Measurements from ENCODE around the gene WDR81. TPM values are rescaled to one million over a fixed set of nuclear protein-coding genes. Genes with fewer than 3 reads are reported as not detected.
A peak's percentile ranks its signal among the peaks of the same experiment; 100 is the strongest.

The WDR81 gene
- total and polyA plus RNA-seq, 12 donors: 4.9 to 88.8 (median 41.1) TPM

DNA sequence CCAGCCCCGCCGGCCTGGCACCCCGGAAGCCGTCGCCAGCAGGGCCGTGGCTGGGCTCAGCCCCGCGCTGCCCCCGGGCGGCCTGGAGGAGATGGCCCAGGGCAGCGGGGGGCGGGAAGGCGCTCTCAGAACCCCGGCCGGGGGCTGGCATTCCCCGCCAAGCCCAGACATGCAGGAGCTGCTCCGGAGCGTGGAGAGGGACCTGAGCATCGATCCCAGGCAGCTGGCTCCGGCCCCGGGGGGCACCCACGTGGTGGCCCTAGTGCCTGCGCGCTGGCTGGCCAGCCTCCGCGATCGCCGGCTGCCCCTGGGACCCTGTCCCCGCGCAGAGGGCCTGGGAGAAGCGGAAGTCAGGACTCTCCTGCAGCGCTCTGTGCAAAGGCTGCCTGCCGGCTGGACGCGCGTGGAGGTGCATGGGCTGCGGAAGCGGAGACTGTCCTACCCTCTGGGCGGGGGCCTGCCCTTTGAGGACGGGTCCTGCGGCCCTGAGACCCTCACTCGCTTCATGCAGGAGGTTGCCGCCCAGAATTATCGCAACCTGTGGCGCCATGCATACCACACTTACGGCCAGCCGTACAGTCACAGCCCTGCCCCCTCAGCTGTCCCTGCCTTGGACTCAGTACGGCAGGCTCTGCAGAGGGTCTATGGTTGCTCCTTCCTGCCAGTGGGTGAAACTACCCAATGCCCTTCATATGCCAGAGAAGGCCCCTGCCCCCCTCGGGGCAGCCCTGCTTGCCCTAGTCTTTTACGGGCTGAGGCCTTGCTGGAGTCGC is 551 bp downstream of the WDR81 start:
- no peak for TF ChIP-seq POLR2A (IDR thresholded peaks at IDR 0.05)
- TF ChIP-seq, protein P1, sequence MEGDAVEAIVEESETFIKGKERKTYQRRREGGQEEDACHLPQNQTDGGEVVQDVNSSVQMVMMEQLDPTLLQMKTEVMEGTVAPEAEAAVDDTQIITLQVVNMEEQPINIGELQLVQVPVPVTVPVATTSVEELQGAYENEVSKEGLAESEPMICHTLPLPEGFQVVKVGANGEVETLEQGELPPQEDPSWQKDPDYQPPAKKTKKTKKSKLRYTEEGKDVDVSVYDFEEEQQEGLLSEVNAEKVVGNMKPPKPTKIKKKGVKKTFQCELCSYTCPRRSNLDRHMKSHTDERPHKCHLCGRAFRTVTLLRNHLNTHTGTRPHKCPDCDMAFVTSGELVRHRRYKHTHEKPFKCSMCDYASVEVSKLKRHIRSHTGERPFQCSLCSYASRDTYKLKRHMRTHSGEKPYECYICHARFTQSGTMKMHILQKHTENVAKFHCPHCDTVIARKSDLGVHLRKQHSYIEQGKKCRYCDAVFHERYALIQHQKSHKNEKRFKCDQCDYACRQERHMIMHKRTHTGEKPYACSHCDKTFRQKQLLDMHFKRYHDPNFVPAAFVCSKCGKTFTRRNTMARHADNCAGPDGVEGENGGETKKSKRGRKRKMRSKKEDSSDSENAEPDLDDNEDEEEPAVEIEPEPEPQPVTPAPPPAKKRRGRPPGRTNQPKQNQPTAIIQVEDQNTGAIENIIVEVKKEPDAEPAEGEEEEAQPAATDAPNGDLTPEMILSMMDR (IDR thresholded peaks at IDR 0.05): peak in 2 of 6 experiments; percentile 14 to 31
- Histone ChIP-seq H3K9me3 (replicated peaks in 1 of 3) (no peaks in the 10 kb centered on the region), H3K4me3 (peak overlapping the region in 3 of 4 donors; percentile 41 to 98 (median 62)), H3K27ac (peak overlapping the region; percentile 51 to 94 (median 73)), H3K36me3 (replicated peaks in 1 of 2) (peaks cover 0 to 29% of the 10 kb centered on the region in 2 donors), H3K27me3 (no peaks in the 10 kb centered on the region), H3K4me1 (replicated peaks in 1 of 2) (peaks cover 9 to 41% of the 10 kb centered on the region in 2 donors)
- DNase-seq: peak in 2 of 7 donors; percentile 39 to 62
- WGBS, 4 donors: 10 to 61% (median 15%) methylated on average over 7 to 51 of the region's 51 CpGs; no CpG with 5 or more reads in 1 of the 4 donors
- intact Hi-C loops (cut with DNase I): loop anchor here (5.0 kb wide), 1 partner anchor 57 kb away; no protein-coding TSS in a partner anchor

DNA sequence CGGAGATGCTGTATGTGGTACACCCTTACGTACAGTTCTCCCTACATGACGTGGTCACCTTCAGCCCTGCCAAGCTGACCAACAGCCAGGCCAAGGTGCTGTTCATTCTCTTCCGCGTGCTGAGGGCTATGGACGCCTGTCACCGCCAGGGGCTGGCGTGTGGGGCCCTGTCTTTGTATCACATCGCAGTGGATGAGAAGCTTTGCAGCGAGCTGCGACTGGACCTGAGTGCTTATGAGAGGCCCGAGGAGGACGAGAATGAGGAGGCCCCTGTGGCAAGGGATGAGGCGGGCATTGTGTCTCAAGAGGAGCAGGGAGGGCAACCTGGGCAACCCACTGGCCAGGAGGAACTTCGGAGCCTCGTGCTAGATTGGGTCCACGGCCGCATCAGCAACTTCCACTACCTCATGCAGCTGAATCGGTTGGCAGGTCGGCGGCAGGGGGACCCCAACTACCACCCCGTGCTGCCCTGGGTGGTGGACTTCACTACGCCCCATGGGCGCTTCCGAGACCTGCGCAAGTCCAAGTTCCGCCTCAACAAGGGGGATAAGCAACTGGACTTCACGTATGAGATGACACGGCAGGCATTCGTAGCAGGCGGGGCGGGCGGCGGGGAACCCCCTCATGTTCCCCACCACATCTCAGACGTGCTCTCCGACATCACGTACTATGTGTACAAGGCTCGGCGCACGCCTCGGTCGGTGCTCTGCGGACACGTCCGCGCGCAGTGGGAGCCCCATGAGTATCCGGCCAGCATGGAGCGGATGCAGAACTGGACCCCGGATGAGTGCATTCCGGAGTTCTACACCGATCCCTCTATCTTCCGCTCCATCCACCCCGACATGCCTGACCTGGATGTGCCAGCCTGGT is 1.4 kb downstream of the WDR81 start:
- Histone ChIP-seq H3K9me3 (replicated peaks in 1 of 3) (no peaks in the 10 kb centered on the region), H3K27me3 (no peaks in the 10 kb centered on the region), H3K4me3 (peak overlapping the region in 1 of 4 donors; percentile 98), H3K27ac (peak overlapping the region in 1 of 5 donors; percentile 87), H3K36me3 (replicated peaks in 1 of 2) (peaks cover 0 to 29% of the 10 kb centered on the region in 2 donors), H3K4me1 (replicated peaks in 1 of 2) (peaks cover 12 to 44% of the 10 kb centered on the region in 2 donors)
- TF ChIP-seq POLR2A (IDR thresholded peaks at IDR 0.05): no peak
- TF ChIP-seq, protein P1 (IDR thresholded peaks at IDR 0.05): no peak
- DNase-seq: peak in 1 of 7 donors; percentile 60
- intact Hi-C loops (cut with DNase I): loop anchor here (5.0 kb wide), 1 partner anchor 56 kb away; no protein-coding TSS in a partner anchor
- 93 to 95% (median 94%) methylated on average over 30 to 54 of the region's 54 CpGs for WGBS, 4 donors

DNA sequence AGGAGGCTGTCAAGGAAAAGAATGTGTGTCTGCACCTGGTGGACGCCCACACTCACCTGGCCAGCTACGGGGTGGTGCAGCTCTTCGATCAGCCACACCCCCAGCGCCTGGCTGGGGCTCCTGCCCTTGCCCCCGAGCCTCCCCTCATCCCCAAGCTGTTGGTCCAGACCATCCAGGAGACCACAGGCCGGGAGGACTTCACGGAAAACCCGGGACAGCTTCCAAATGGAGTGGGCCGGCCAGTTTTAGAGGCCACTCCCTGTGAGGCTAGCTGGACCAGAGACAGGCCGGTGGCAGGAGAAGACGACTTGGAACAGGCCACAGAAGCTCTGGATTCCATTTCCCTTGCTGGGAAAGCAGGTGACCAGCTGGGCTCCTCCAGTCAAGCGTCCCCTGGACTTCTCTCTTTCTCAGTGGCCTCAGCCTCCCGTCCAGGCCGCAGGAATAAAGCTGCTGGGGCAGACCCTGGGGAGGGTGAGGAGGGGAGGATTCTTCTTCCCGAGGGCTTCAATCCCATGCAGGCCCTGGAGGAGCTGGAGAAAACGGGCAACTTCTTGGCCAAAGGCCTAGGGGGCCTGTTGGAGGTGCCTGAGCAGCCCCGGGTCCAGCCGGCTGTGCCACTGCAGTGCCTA is 2.2 kb downstream of the WDR81 start:
- 78 to 92% (median 89%) methylated on average over 5 to 18 of the region's 18 CpGs for WGBS, 4 donors
- H3K9me3 ChIP-seq (replicated peaks in 1 of 3): no peaks in the 10 kb centered on the region
- H3K36me3 ChIP-seq (replicated peaks in 1 of 2): peaks cover 0 to 29% of the 10 kb centered on the region in 2 donors
- H3K4me3 ChIP-seq: no peak overlapping the region
- DNase-seq: no peak
- intact Hi-C loops (cut with DNase I): loop anchor here (5.0 kb wide), 1 partner anchor 56 kb away; no protein-coding TSS in a partner anchor
- peaks cover 17 to 48% of the 10 kb centered on the region in 2 donors for H3K4me1 ChIP-seq (replicated peaks in 1 of 2)
- no peak for TF ChIP-seq POLR2A (IDR thresholded peaks at IDR 0.05)
- TF ChIP-seq, protein P1 (IDR thresholded peaks at IDR 0.05): no peak
- no peaks in the 10 kb centered on the region for H3K27me3 ChIP-seq
- H3K27ac ChIP-seq: no peak overlapping the region

Data from adrenal gland (tissue), 12 donors.